ENCODE measurements around the gene NEK7.

The NEK7 gene

GRCh38 chr1:198271467-198271866 is 114.7 kb downstream of the NEK7 start:
- DNase-seq (ENCODE audit: extremely low spot score) = no peak
- CTCF ChIA-PET = interaction anchor here (1.0 kb wide), 1 partner anchor 27 kb away, joined by 3 read pairs; no protein-coding TSS in a partner anchor
- TF ChIP-seq CTCF (IDR thresholded peaks at IDR 0.05; ENCODE audit: control extremely low read depth, extremely low read depth, low read depth, missing control alignments) = no peak
- POLR2A ChIA-PET = no interaction called here

- TF ChIP-seq CTCF (IDR thresholded peaks at IDR 0.05; ENCODE audit: control extremely low read depth, extremely low read depth, low read depth, missing control alignments) = no peak
- POLR2A ChIA-PET = no interaction called here
- CTCF ChIA-PET = no interaction called here
- no peak for DNase-seq (ENCODE audit: extremely low spot score)
Observed at GRCh38 chr1:198272492-198272891, 115.7 kb downstream of the NEK7 start.

GRCh38 chr1:198273748-198274295 is 117.0 kb downstream of the NEK7 start:
- no peak for DNase-seq (ENCODE audit: extremely low spot score)
- no peak for TF ChIP-seq CTCF (IDR thresholded peaks at IDR 0.05; ENCODE audit: control extremely low read depth, extremely low read depth, low read depth, missing control alignments)
- ChIA-PET POLR2A (no interaction called here), CTCF (interaction anchor here (1.5 kb wide), 1 partner anchor 185 kb away, joined by 3 read pairs; no protein-coding TSS in a partner anchor)

- no peak for TF ChIP-seq CTCF (IDR thresholded peaks at IDR 0.05; ENCODE audit: control extremely low read depth, extremely low read depth, low read depth, missing control alignments)
- POLR2A ChIA-PET = no interaction called here
- CTCF ChIA-PET = no interaction called here
- DNase-seq (ENCODE audit: extremely low spot score) = no peak
Observed at GRCh38 chr1:198275597-198275996, 118.8 kb downstream of the NEK7 start.

- ChIA-PET CTCF (interaction anchor here (1.5 to 2.5 kb wide), 2 partner anchors 12 kb away, joined by 4 to 13 read pairs; no protein-coding TSS in a partner anchor), POLR2A (no interaction called here)
- no peak for DNase-seq (ENCODE audit: extremely low spot score)
- TF ChIP-seq CTCF (IDR thresholded peaks at IDR 0.05; ENCODE audit: control extremely low read depth, extremely low read depth, low read depth, missing control alignments) = no peak
Observed at GRCh38 chr1:198276241-198276640, 119.4 kb downstream of the NEK7 start.

- no peak for TF ChIP-seq CTCF (IDR thresholded peaks at IDR 0.05; ENCODE audit: control extremely low read depth, extremely low read depth, low read depth, missing control alignments)
- no peak for DNase-seq (ENCODE audit: extremely low spot score)
- ChIA-PET CTCF (no interaction called here), POLR2A (no interaction called here)
Observed at GRCh38 chr1:198278943-198279342, 122.1 kb downstream of the NEK7 start.

All from GM10248 (cell line).